GM12864 (cell line): ENCODE data around the gene ADGRA1.
"Not testable (repeated sequence)": the region's sequence is repeated elsewhere in the genome, so short reads cannot be mapped to it uniquely, and the experiment has no call there.

Experiments
- DNase-seq: peaks from one replicate; pipeline ENCODE4 v3.0.0-alpha.2; 2011; ENCODE audit warnings: low read depth
- H3K4me3 ChIP-seq: 2 replicates; pipeline ENCODE4 v1.5.1; 2011; ENCODE audit warnings: mild to moderate bottlenecking, low read depth, low read length, control low read depth
- CTCF ChIP-seq: IDR thresholded peaks from 2 replicates; pipeline ENCODE4 v1.5.1; 2011; ENCODE audit warnings: low read depth, mild to moderate bottlenecking, moderate library complexity, low read length, control low read depth, inconsistent platforms; ENCODE audit errors: missing control alignments

Gene ADGRA1

GRCh38 chr10:133110133-133110532, 22.4 kb downstream of the ADGRA1 start:
- H3K4me3 ChIP-seq = no peak overlapping the region
- no peak for DNase-seq
- TF ChIP-seq CTCF = no peak

- H3K4me3 ChIP-seq = no peak overlapping the region
- DNase-seq = no peak
- TF ChIP-seq CTCF = no peak
Measured at GRCh38 chr10:133110609-133111275, 23.0 kb downstream of the ADGRA1 start.

- H3K4me3 ChIP-seq, DNase-seq: not testable (repeated sequence)
Measured at GRCh38 chr10:133111640-133112039, 23.9 kb downstream of the ADGRA1 start.

GRCh38 chr10:133113146-133113830, 25.6 kb downstream of the ADGRA1 start:
- no peak overlapping the region for H3K4me3 ChIP-seq
- DNase-seq = no peak
- TF ChIP-seq CTCF = no peak

- no peak overlapping the region for H3K4me3 ChIP-seq
- no peak for DNase-seq
- no peak for TF ChIP-seq CTCF
Measured at GRCh38 chr10:133113847-133114246, 26.1 kb downstream of the ADGRA1 start.

GRCh38 chr10:133114251-133114650, 26.5 kb downstream of the ADGRA1 start:
- no peak for DNase-seq
- no peak overlapping the region for H3K4me3 ChIP-seq
- no peak for TF ChIP-seq CTCF

- TF ChIP-seq CTCF = no peak
- no peak overlapping the region for H3K4me3 ChIP-seq
- DNase-seq = no peak
Measured at GRCh38 chr10:133114726-133115452, 27.2 kb downstream of the ADGRA1 start.
